ENCODE measurements around the gene BRSK2.

DNA sequence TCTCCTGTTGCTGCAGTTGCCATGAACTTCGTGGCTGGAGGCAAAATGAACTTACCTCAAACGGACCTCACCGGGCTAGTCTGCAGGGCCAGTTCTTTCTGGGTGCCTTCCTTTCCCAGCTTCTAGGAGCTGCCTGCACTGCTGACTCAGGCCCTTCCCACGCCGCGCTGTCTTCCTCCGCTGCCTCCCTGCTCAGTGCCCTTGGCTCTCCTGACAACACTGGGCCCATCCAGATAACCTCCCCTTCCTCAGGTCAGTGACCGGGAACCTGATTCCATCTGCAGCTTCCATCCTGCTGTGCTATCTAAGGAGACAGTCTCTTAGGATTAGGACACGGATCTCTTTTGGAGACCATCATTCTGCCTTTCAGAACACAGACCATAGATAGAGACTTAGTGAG is 77.5 kb downstream of the BRSK2 start:
- TF ChIP-seq CTCF (conservative IDR thresholded peaks at IDR 0.05; ENCODE audit: low read depth, low read length), result no peak
- no peak for TF ChIP-seq EZH2phosphoT487 (IDR thresholded peaks at IDR 0.05; ENCODE audit: borderline replicate concordance, low read length)
